Middle frontal gyrus (tissue), 1 donor: Measurements from ENCODE around the gene MAGI2.
"Not testable (repeated sequence)": the region's sequence is repeated elsewhere in the genome, so short reads cannot be mapped to it uniquely, and the experiment has no call there.

Experiments
- DNase-seq: peaks from one replicate; pipeline ENCODE4 v3.0.0-alpha.2; 2015; ENCODE audit warnings: low spot score; ENCODE audit errors: extremely low spot score

Gene MAGI2

DNA sequence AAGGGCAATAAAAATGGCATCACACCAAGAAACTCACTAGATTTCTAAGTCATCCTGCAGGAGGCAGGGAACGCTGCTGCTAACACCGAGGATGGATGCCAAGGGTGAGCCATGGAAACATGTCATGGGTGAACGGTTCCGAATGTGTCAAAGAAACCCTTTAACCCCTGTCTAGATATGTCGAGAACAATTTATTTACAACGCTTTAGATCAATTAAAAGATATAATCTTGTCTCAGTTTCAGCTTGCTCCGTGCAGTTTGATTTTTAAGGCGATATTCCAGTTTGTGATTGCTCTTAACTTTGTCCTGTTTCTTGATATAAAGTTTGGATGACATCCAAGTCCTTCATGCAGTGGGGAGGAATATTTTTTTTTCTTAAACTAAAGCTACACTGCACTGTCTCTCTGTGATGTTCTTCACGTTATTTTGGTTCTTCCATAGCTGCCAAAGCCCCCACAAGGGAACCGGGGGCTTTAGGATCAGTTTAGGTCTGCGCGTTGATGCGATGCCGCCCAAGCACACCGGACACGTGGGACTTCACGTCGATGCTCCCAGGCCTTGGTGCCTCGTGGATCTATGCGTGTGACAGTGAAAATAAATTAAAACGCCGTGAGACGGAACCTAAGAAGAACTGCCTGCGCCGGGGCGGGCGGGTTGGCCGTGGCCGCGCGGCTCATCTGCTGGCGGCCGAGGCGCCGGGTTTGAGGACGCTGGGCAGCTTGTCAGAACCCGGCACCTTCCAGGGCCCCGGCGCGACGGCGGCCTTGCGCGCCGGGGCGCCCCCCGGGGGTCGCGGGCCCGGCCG is 1434.6 kb downstream of the MAGI2 start:
- no peak for DNase-seq

DNA sequence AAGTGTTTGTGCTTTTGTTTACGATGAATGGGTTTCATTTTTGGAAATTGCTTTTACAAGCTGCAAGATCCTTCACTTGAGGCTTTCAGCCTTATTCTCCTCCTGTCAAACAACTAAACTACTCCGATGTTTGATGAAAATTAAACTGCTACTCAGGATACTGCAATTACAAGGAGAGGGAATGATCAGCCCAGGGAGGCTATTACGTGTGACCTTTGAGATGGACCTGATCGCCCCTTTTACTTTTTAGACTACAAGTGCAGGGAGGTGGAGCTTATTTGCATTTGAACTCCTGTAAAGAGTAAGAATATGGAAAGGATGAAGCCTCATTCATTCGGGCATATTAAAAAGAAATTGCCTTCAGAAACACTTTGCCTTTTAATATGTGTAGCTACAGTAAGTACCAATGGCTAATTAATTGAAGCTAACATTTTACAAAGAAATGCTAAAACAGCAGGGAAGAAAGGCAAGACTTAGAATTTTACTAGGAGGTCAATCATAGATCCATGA is 1435.8 kb downstream of the MAGI2 start:
- DNase-seq: no peak

DNA sequence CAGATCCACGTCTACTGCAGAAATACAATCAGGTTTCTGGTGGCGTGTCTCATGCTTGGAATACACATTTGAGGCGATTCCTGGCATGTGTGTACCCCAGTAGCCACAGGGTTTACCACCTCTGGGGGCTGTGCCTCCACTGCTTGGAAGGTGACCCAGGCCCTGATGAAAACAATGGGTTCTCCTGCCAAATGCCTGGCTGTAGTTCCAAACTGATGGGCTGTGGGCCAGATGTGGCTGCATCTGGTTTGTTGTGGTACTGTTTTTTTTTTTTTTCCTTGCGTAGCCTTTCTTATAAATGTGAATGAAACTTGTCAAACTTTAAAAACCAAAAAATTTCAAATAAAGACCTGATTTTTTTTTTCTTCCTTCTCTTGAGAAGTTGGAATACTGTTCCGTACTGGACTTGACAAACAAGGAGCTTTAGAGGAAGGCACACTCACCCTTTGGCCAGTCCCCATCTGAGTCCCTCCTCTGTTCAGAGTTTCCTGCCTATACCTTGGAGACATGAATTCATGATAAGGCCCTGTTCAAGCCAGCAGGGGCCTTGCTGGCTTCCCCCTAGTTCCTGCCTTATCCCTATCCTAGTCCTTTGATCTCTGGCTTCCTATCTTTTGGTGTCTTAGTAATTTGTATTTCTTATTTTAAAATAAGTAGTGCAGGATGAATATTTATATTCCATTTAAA is 1437.8 kb downstream of the MAGI2 start:
- no peak for DNase-seq

DNA sequence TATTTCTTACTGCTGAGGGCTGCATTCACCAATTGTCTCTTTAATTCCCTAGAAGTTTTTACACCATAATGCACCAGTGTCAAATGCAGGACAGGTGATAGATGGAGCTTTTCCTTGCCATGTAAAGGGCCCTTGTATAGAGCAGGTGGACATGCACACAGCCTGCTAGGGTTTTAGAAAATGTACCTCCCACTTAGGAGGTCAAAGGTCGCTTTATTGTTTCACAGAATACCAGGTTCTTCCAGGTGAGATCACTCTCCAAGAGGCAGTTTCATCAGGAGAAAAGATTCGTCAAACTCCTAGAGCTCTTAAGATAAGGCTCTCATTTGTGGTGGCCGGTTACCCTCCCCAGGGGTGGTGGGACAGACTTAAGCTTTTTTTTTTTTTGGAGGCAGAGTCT is 1439.1 kb downstream of the MAGI2 start:
- no peak for DNase-seq

DNA sequence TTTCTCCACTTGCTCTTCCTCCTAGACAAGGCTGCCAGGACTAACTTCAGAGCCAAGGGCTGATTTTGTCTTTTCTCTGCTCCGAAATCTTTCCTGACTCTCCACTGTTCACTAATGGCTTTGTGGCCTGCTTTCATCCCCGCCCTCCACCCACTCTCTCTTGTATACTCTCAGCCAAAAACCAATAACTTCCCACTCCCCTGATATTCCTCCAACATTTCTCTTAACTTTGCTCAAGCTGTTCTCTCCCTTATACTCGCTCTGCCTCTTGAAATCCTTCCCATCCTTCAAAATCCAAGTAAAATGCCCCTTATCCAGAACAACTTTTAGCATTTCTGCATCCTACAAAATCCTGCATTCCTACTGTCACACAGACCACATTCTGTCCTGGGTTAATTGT is 1440.1 kb downstream of the MAGI2 start:
- no peak for DNase-seq

DNA sequence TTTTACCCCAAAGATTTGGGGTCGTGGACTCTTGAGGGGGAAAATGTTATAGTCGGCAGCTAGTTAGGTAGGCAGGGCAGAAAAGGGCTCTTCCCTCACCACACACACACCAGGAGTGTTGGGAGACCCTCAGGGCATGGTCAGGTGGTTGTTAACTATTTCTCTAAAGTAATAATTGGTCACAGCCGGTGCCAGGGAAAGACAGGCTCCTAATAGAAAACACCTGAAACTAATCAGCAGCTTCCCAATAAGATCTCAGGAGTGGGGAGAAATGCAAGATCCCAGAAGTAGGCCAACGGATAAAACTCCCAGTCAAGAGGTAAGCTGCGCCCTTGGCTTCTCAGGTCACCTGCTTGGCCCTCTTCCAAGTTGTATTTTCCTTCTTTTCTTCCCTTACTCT is 1441.8 kb downstream of the MAGI2 start:
- DNase-seq: no peak

DNA sequence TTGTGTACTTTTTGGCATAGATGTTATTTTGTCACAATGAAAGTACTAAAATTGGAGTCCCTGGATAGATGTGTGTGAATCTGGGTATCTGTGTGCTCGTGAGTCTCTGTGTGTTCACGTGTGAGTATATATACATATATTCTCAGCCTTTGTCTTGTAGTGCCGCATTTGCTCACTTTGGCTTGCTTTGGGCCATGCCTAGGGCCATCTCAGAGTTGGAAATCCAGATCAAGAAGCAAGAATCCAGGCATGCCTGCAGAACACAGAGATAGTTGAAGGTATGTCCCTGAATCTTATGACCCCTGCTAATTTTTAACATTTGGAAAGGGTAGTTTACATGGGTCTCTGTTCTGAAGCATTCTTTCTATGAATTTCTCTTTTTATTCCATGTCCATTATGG is 1446.2 kb downstream of the MAGI2 start:
- DNase-seq: no peak

DNA sequence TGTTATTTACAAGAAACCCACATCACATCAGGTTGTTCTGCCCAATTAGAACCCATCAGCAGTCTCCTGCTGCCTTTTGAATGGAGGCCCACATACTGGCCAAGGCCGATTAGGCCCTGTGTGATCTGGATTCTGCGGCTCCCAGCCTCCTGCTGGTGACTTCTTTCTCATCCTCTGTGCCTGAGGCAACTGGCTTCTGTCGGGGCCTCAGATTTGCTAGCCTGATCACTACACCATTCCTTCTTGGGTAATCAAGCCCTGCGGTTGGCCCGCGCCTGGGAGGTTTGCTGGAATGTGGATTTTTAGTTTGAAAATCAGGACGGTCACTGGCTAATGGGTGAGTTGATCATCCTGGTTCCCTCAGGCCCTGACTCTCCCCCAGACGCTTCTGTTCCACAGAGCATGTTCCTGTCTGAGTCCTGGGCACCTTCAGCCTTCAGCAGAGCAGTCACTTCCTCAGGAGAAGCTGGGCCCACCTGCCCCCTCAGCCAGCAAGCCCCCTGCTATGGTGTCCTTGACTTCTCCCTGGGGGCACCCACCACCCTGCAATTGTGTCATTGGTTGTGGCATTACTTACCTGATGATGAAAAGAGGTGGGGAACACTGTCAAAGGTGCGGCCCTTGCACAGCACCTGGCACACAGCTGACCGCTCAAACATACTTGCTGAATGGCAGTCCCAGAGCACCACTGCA is 1447.3 kb downstream of the MAGI2 start:
- DNase-seq: no peak

DNA sequence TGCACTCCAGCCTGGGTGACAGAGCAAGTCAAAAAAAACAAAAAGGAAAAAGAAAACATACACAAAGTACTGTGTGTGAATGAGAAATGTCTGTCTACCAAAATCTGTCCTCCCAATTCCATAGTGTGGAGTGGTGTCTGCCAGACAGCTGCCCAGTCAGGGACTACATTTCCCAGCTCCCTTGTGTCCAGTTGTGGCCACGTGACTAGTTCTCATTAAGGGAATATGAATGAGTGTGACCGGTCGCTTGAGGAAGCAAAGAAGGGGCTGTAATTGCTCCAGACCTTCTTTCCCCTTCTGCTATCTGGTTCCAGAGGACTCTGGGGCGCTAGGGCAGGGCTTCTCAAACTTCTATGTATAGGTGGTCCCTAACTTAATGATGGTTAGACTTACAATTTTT is 1450.8 kb downstream of the MAGI2 start:
- DNase-seq: no peak

DNA sequence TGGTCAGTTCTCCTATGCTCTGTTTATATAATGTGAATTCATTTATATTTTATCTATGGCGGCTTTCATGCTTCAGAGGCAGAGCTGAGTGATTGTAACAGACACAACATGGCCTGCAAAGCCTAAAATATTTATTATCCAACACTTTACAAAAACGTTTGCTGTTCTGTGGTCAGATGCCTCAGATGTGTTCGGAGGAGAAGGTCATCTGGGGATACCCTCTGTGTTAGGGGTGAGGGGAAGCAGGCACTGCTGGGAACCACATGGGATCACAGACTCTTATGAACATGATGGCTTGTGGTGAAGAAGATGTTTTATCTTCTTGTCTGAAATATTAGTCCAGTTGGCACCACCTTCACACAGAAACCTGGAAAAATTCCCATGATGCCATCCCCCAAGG is 1451.4 kb downstream of the MAGI2 start:
- no peak for DNase-seq

DNA sequence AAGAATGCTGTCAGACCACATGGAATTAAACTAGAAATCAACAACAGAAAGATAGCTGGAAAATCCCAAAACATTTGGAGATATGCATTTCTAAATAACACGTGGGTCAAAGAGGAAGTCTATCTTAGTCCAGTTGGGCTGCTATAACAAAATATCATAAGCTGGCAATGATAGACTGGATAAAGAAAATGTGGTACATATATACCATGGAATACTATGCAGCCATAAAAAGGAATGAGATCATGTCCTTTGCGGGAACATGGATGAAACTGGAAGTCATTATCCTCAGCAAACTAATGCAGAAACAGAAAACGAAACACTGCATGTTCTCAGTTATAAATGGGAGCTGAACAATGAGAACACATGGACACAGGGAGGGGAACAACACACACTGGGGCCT is 1454.3 kb downstream of the MAGI2 start:
- DNase-seq: not testable (repeated sequence)

DNA sequence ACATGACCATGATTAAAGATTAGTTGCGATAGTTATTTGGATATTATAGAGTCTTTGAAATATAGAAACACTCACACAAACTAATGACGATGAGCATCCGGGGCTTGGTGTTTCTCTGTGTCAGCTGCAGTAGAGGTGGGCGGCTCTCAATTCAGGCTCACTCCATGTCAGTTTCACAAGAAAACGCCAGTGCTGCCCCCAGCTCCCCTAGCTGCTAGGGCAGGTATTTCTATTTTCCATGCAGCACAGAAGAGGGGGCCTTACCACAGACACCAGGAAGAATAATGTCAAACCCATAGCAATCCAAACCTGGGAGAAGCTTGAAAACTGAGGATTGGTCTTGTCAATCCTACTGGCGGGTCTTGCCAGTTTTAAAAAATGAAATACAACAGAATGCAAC is 1457.8 kb downstream of the MAGI2 start:
- DNase-seq: no peak

DNA sequence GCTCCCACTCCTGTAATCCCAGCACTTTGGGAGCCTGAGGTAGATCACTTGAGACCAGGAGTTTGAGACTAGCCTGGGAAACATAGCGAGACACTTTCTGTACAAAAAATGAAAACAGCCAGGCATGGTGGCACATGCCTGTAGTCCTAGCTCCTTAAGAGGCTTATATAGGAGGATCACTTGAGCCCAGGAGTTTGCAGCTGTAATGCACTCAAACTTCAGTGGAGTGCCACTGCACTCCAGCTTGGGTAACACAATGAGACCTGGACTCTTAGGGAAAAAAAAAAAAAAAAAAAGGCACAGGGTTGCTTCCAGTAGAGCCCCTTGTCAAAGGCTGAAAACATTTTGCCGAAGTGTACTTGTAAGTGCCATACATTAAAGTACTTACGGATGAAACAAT is 1459.6 kb downstream of the MAGI2 start:
- no peak for DNase-seq

DNA sequence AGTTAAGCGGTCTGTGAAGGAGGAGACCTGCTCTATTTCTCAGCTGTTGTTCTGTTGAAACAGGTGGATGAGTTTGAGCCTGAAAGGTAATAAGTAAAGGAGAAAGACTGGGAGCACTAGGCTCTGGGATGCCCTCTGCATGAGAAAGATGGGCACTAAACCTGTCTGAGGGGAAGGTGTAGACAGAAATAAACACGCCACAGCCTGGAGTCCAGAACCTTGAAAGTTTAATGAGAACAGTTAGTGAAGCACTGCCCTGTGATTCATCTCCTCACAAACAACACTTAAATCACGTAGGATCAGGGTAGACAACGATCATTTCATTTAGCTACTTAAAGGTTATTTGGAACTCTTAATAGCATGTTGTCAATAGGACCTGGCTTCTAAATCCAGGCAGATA is 1461.8 kb downstream of the MAGI2 start:
- DNase-seq: no peak

DNA sequence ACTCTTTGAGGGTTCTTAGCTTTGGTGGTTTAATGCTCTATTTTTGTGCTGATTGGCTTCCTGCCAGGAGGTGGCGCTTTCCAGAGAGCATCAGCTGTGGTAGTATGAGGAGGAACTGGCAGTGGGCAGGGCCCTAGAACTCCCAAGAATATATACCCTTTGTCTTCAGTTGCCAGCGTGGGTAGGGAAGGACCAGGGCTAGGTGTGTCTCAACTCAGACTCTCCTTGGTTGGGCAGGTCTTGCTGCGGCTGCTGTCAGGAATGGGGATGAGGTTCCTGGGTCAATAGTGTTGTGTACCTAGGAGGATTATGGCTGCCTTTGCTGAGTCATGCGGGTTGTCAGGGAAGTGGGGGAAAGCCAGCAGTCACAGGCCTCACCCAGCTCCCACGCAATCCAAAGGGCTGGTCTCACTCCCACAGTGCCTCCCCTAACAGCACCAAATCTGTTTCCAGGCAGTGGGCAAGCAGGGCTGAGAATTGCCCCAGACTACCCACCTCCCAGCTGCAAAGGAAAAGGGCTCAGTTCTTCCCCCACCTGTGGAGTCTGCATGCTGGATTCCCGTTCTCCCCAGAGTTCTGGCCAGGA is 1463.4 kb downstream of the MAGI2 start:
- DNase-seq: no peak

DNA sequence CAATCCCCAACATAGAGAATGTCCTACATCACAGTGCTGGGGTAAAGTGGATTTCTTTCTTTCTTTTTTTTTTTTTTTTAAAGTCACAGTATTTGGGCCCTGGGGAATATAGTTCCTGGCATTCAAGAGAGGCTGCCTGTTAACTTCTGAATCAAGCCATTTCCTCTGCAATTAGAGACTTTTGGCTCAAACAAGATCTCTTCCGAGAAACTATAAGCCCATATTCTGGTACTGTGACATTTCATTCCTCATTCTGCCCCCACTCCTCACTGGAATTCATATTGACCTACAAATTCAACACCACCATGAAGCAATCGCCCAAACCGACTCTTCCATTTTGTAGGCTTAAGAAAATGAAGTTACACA is 1467.5 kb downstream of the MAGI2 start:
- DNase-seq: no peak

DNA sequence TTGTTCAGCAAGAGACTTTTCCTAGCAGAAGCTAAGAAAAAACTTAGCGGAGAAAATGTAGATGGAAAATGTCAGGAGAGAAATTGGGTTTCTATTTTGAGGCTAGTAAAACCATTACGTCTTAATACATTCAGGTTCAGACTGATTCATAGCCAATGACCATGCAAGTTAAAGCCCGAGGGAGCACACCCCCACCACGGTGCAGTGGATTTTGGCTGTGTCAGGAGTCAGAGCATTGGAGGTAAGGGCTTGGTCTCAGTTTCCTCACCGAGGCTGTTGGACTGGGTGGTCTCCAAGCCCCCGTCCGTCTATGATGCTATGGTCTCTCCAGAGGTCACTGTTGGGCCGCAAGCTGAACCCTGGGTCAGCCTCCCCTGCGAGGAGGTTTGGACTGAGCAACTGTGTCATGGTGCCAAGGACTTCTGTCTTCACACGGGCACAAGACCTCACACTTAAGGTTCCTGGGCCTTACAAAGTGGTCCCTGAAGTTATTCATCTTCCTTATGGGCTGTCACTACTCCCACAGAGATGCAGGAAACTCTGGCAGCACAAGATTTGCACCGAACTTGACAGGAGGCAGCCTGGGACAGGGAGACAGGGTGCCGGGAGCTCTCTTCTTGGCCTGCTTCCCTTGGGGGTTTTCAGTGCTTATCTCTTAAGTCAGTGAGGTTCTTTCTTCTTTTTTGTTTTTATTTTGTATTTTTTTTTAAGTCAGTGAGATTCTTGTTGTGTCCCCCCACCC is 1468.1 kb downstream of the MAGI2 start:
- DNase-seq: no peak

DNA sequence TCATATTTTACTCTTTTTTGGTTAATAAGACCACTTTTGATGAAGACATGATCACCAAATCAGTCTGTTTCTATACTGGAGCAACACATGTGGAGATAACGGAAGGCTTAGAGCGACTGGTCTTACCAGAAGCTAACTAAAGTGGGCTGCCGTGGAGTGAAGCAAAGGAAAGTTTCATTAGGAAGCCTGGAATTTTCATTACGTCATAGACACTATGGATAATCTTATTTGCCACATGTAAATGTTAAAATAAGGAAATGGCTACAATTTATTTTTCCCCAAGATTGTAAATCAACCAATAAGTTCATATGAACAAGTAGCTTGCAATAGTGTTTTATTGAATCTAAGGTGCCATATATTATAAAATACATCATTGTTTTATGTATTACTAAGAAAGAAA is 1469.5 kb downstream of the MAGI2 start:
- DNase-seq: no peak

DNA sequence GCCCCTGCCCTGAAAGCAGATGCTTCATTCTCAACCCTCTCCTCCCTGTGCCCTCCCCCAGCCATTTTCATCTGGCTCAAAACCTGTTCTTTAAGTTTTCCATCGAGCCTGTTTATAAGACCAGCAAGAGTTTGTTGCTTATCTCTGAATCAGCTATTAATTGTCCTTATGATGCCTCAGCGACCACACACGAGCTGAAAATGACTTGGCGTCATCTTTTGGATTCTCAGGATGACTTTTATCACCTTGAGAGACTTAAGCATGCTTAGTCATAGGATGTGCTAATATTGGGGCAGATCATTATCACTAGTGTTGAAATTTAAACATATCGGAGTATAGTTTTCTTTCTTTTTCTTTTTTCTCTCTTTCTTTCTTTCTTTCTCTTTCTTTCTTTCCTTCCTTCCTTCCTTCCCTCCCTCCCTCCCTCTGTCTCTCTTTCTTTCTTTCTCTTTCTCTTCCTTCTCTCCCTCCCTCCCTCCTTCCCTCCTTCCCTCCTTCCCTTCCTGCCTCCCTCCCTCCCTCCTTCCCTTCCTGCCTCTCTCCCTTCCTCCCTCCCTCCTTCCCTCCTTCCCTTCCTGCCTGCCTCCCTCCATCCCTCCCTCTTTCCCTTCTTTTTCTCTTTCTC is 1470.4 kb downstream of the MAGI2 start:
- no peak for DNase-seq

DNA sequence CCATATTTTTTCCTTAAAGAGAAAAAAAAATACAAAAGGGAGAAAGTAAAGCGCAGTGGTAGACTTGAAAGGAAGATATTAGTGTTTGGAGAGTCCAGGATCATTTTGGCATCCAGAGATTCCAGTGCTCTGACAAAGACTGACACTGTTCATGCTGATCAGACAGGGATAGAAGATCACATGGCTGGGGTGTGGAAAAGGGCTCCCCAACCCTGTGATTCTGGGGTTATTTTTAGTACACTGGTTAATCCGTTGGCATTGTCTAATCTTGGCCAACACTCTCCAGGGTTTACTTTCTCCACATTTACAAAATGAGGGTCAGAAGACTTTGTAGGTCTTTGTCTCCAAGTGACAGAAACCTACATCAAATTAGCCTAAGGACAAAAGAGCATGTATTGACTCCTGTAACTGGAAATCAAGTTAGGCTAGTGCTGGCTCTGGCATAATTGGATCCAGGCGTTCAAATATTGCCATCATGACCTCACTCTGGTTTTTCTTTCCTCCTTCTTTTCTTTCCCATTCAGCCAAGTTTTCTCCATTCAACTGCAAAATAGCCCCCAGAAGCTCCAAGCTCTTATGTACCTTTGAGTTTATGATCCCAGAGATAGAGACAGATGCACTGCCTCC is 1473.3 kb downstream of the MAGI2 start:
- DNase-seq: no peak
